Mammary epithelial cell (primary cell): ENCODE measurements around the gene DYDC1.

ENCODE experiments used
- EZH2 ChIP-seq: IDR thresholded peaks from 2 replicates; pipeline ENCODE4 v1.6.1; 2012; ENCODE audit warnings: low read length, inconsistent platforms, borderline replicate concordance
- TF ChIP-seq, protein P1 (sequence below), 2 donors: IDR thresholded peaks in 1 of 2; conservative IDR thresholded peaks in 1 of 2; 2 replicates each; pipeline ENCODE4 v1.5.1; 2011 to 2012; ENCODE audit warnings: inconsistent platforms in 2 of 2, low read length in 2 of 2, mild to moderate bottlenecking in 2 of 2, control low read depth in 1 of 2, low read depth in 1 of 2; ENCODE audit not compliant: insufficient read depth in 1 of 2; ENCODE audit errors: extremely low read depth in 1 of 2

DNA sequence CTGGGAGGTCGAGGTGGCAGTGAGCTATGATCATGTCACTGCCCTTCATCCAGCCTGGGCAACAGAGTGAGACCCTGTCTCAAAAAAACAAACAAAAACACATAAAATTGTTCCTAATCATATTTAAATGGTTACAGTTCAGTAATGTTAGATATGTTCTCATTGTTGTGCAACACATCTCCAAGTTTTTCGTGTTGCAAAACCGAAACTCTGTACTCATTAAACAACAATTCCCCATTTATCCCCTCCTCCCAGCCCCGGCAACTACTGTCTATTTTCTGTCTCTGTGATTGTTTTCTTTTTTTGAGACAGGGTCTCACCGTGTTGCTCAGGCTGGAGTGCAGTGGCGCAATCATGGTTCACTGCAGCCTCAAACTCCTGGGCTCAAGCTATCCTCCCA lies 35.7 kb upstream of the DYDC1 start:
- TF ChIP-seq EZH2: no peak
- TF ChIP-seq, protein P1, sequence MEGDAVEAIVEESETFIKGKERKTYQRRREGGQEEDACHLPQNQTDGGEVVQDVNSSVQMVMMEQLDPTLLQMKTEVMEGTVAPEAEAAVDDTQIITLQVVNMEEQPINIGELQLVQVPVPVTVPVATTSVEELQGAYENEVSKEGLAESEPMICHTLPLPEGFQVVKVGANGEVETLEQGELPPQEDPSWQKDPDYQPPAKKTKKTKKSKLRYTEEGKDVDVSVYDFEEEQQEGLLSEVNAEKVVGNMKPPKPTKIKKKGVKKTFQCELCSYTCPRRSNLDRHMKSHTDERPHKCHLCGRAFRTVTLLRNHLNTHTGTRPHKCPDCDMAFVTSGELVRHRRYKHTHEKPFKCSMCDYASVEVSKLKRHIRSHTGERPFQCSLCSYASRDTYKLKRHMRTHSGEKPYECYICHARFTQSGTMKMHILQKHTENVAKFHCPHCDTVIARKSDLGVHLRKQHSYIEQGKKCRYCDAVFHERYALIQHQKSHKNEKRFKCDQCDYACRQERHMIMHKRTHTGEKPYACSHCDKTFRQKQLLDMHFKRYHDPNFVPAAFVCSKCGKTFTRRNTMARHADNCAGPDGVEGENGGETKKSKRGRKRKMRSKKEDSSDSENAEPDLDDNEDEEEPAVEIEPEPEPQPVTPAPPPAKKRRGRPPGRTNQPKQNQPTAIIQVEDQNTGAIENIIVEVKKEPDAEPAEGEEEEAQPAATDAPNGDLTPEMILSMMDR (conservative IDR thresholded peaks at IDR 0.05 in 1 of 2, IDR thresholded peaks at IDR 0.05 in 1 of 2; ENCODE audit: extremely low read depth in 1 of 2, insufficient read depth in 1 of 2, low read depth in 1 of 2, low read length in 2 of 2): no peak
